Measurements from ENCODE around the gene PLEKHD1. TPM values are rescaled to one million over a fixed set of nuclear protein-coding genes. Genes with fewer than 3 reads are reported as not detected.
"Not testable (repeated sequence)": the region's sequence is repeated elsewhere in the genome, so short reads cannot be mapped to it uniquely, and the experiment has no call there.

The PLEKHD1 gene
- total RNA-seq, 1 experiment from 2014 or later: not detected

DNA sequence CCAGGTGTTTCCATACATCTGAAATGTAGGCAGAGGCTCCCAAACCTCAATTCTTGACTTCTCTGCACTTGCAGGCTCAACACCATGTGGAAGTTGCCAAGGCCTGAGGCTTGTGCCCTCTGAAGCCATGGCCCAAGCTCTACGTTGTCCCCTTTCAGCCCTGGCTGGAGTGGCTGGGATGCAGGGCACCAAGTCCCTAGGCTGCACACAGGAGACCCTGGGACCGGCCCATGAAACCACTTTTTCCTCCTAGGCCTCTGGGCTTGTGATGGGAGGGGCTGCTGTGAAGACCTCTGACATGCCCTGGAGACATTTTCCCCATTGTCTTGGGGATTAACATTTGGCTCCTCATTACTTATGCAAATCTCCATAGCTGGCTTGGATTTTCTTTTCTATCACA, 6.5 kb upstream of the PLEKHD1 start:
- DNase-seq (ENCODE audit: low read depth); in situ Hi-C loops (cut with HindIII; ENCODE audit: low pct_unique_long_range_greater_than_20kb, low sequenced_read_pairs): not testable (repeated sequence)

- in situ Hi-C loops (cut with HindIII; ENCODE audit: low pct_unique_long_range_greater_than_20kb, low sequenced_read_pairs): no loop called here
- no peak for DNase-seq (ENCODE audit: low read depth)
Observed at GRCh38 chr14:69479696-69480095, 4.8 kb upstream of the PLEKHD1 start.

DNA sequence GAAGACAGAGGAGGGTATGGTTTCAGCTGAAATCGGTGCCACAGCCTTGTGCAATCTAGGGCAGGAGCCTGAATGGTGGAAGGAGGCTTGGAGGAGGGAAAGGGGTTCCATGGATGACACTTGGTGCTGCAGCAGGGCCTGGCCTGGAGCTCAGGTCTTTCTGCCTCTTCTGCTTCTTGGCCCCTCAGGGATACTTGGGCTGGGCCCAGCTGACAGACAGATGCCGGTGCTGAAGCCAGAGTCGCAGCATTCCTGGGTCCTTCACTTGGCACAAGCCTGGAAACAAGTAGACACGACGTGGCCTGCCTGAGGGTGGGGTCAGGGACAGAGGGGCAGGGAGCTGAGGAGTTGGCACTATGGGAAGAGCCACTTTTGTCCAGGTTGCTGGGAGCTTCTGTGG, 4.4 kb upstream of the PLEKHD1 start:
- in situ Hi-C loops (cut with HindIII; ENCODE audit: low pct_unique_long_range_greater_than_20kb, low sequenced_read_pairs): no loop called here

DNA sequence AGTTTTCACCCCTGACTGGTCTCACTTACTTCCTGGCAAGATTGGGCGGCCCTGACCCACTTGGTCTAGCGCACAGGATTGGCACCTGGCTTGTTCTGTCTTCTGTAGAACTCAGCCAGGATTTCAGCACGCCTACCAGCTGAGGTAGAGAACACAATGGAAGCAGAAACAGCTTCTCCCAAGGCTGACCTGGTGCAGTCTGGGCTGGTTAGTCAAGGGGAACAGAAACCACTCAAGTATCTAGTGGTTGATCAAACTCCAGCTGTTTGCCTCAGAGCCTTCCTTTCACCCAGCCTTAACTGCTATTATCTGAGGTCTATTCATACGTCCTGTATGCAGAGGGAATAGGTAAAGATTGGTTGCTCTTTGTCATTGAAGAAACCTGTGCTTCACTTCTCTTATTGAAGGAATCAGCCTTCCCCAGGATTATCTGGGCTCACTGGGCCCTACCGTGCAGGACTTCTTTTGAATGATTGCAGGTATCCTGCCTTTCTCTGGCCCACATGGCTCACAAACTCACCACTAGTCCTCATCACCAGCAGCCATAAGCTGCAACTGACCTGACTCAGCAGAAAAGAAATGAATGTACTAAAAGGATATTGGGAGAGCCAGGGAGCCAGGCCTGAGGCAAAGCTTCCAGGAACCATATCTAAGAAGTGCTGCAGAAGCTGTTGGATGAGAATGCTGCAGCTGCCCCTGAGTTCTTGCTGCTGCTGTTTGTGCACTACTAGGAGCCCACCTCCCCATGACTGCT, 2.5 kb upstream of the PLEKHD1 start:
- peak; percentile 61 for DNase-seq (ENCODE audit: low read depth)
- in situ Hi-C loops (cut with HindIII; ENCODE audit: low pct_unique_long_range_greater_than_20kb, low sequenced_read_pairs): no loop called here

More for the DNA sequence above, 4.4 kb upstream of the PLEKHD1 start:
- no peak for DNase-seq (ENCODE audit: low read depth)

DNA sequence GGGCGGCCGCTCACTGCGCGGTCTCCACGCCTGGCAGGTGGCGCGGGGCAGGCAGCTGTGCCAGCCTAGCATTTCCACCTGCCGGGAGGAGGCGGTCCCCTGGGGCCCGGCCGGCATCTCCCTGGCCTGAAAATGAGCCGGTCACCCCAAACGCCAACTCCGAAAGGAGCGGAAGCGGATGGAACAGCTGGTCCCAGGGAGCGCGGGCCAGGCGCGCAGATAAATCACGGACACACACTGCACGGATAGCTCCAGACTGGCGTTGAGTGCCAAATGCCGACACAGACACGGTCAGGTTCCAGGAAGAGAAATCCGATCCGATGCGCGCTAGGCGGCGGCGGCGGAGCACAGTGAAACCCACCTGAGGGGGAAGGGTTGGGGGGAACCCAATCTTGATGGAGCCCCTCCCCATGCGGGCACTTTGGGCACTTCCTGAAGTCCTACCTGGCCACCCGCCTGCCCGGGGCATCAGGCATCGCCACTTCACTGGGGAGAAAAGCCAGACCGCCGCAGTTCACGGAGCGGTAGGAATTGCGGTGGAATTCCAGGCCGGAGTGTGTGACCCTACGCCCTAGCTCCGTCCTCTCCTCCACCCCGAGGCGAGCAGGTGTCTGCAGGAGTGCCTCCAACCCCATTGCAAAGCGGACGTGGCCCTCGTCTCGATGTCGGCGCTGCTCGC, 624 bp upstream of the PLEKHD1 start:
- no peak for DNase-seq (ENCODE audit: low read depth)
- in situ Hi-C loops (cut with HindIII; ENCODE audit: low pct_unique_long_range_greater_than_20kb, low sequenced_read_pairs): no loop called here

- in situ Hi-C loops (cut with HindIII; ENCODE audit: low pct_unique_long_range_greater_than_20kb, low sequenced_read_pairs): no loop called here
- no peak for DNase-seq (ENCODE audit: low read depth)
Observed at GRCh38 chr14:69485315-69485660, 760 bp downstream of the PLEKHD1 start.

DNA sequence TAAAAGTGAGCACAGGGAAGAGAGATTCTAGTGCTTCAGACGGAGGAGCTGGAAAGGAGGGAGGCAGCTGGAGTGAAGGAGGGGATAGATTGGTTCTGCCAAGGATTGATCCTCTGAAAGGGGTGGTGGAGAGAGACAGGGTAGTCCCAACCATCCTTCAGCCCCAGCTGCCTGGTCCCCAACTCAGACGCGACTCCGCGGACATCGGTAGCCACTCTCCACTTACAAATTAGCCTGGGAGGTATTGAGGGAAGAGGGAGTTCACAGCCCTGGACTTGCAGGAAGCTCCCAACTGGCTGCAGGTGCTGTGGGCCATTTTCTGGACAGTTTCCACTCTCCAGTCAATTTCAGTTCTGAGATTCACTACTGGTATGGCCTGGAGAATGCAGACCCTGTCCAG, 1.2 kb downstream of the PLEKHD1 start:
- DNase-seq (ENCODE audit: low read depth): no peak
- in situ Hi-C loops (cut with HindIII; ENCODE audit: low pct_unique_long_range_greater_than_20kb, low sequenced_read_pairs): no loop called here

- in situ Hi-C loops (cut with HindIII; ENCODE audit: low pct_unique_long_range_greater_than_20kb, low sequenced_read_pairs): no loop called here
Observed at GRCh38 chr14:69487226-69487625, 2.7 kb downstream of the PLEKHD1 start.

GRCh38 chr14:69487771-69488170, 3.2 kb downstream of the PLEKHD1 start:
- DNase-seq (ENCODE audit: low read depth): no peak
- in situ Hi-C loops (cut with HindIII; ENCODE audit: low pct_unique_long_range_greater_than_20kb, low sequenced_read_pairs): no loop called here

More at GRCh38 chr14:69487226-69487625, 2.7 kb downstream of the PLEKHD1 start:
- DNase-seq (ENCODE audit: low read depth): no peak

- no peak for DNase-seq (ENCODE audit: low read depth)
- in situ Hi-C loops (cut with HindIII; ENCODE audit: low pct_unique_long_range_greater_than_20kb, low sequenced_read_pairs): no loop called here
Observed at GRCh38 chr14:69489495-69489894, 5.0 kb downstream of the PLEKHD1 start.

DNA sequence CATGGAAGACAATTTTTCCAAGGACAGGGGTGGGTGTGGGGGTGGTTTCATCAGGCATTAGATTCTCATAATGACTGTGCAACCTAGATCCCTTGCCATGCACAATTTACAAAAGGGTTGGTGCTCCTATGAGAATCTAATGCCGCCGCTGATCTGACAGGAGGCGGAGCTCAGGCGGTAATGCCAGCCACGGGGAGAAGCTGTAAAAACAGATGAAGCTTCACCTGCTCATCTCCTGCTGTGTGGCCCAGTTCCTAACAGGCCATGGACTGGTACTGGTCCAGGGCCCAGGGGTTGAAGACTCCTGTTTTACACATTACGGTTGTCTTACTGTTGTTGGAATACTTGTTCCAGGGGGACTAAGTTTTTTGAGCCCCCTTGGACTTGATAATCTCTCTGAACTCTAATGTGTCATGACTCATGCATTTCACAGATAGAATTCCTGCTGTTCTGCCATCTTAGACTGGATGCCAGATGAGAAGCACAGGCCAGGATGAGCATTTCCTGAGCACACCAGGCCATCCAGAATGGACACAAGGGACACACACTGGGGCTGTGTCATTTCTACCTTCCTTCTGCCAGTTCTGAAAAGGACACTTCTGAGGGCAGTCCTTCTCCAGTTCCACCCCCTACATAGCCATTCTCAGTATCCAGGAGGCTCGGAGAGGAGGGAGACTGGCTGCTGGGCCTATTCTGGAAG, 5.8 kb downstream of the PLEKHD1 start:
- in situ Hi-C loops (cut with HindIII; ENCODE audit: low pct_unique_long_range_greater_than_20kb, low sequenced_read_pairs): no loop called here
- no peak for DNase-seq (ENCODE audit: low read depth)

- no peak for DNase-seq (ENCODE audit: low read depth)
- in situ Hi-C loops (cut with HindIII; ENCODE audit: low pct_unique_long_range_greater_than_20kb, low sequenced_read_pairs): no loop called here
Observed at GRCh38 chr14:69491193-69491592, 6.7 kb downstream of the PLEKHD1 start.

GRCh38 chr14:69493038-69493437, 8.5 kb downstream of the PLEKHD1 start:
- in situ Hi-C loops (cut with HindIII; ENCODE audit: low pct_unique_long_range_greater_than_20kb, low sequenced_read_pairs): no loop called here
- DNase-seq (ENCODE audit: low read depth): no peak

DNA sequence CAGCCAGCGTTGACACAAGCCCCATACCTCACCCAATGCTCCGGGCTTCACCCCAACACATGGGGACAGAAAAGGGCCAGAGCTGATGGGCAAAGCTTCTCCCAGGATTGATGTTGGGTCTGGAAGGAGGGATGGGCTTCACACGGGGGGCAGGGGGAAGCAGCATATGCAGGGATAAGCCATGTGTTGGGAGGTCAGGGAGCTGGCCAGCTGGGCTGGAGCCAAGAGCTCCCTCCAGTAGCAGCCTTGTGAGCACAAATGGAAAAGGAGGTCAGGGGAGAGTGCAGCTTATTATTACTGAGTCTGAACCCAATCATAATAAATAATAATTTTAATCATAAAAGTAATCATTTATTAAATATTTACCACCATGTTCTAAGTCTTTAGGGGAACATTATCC, 9.3 kb downstream of the PLEKHD1 start:
- in situ Hi-C loops (cut with HindIII; ENCODE audit: low pct_unique_long_range_greater_than_20kb, low sequenced_read_pairs): no loop called here

DNA sequence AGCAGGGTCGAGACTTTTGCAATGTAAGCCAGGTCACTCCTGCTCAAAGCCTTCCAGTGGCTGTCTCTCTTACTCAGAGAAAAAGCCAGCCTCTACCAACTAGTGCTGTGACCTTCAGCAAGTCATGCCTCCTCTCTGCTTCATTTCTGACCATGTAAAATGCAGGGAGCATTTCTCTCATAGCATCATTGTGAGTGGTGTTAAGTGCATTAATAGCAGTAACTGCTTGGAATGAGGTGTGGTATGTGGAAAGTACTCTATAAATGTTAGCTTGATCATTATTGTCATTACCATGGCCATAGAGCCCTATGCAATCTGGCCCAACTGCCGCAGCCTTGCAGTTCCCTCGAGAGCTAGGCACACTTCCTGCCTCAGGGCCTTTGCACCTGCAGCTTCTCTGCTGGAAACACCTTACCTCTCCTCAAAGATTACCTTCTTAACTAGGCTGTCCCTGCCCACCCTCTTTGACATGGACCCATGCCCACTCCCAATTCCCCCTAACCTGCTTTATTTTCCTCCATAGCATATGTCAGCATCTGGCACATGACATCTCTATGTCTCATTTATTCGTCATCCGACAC, 10.9 kb downstream of the PLEKHD1 start:
- no peak for DNase-seq (ENCODE audit: low read depth)
- in situ Hi-C loops (cut with HindIII; ENCODE audit: low pct_unique_long_range_greater_than_20kb, low sequenced_read_pairs): no loop called here

More for the DNA sequence above, 9.3 kb downstream of the PLEKHD1 start:
- DNase-seq (ENCODE audit: low read depth): no peak

- DNase-seq (ENCODE audit: low read depth); in situ Hi-C loops (cut with HindIII; ENCODE audit: low pct_unique_long_range_greater_than_20kb, low sequenced_read_pairs): not testable (repeated sequence)
Observed at GRCh38 chr14:69497866-69498265, 13.3 kb downstream of the PLEKHD1 start.

GRCh38 chr14:69498286-69498685, 13.8 kb downstream of the PLEKHD1 start:
- in situ Hi-C loops (cut with HindIII; ENCODE audit: low pct_unique_long_range_greater_than_20kb, low sequenced_read_pairs); DNase-seq (ENCODE audit: low read depth): not testable (repeated sequence)

DNA sequence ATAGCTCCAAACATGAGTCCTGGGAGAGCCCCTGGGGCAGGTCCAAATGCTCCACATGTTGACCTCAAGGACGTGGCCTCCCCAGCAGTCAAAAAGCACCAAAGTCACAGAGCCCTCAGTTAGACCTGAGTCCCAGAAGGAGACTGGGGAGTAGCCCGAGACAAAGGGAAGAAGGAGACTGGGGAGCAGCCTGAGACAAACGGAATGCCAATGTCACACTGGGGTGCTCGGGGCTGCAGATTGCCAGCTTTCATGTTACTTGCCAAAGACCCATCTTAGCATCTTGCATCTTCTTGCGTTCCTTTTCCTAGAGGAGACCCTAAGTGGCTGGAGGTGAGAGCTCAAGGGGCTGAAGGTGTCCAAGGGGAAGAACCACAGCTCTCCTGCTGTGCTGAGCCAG, 14.9 kb downstream of the PLEKHD1 start:
- in situ Hi-C loops (cut with HindIII; ENCODE audit: low pct_unique_long_range_greater_than_20kb, low sequenced_read_pairs): no loop called here
- DNase-seq (ENCODE audit: low read depth): no peak

GRCh38 chr14:69500096-69500495, 15.6 kb downstream of the PLEKHD1 start:
- DNase-seq (ENCODE audit: low read depth): no peak
- in situ Hi-C loops (cut with HindIII; ENCODE audit: low pct_unique_long_range_greater_than_20kb, low sequenced_read_pairs): no loop called here

Measured in Caki2 (cell line).